HepG2 (cell line): Measurements from ENCODE around the gene RAB17. TPM values are rescaled to one million over a fixed set of nuclear protein-coding genes. Genes with fewer than 3 reads are reported as not detected.

Source experiments
- IRX3 ChIP-seq: sonication (generic); formaldehyde crosslinking; IDR thresholded peaks from 2 replicates; pipeline ENCODE4 v1.8.1; 2023; ENCODE audit warnings: mild to moderate bottlenecking, low read depth, missing genetic modification reagents, borderline replicate concordance
- MED1 ChIP-seq: sonication (generic); formaldehyde crosslinking; IDR thresholded peaks from 2 replicates; pipeline ENCODE4 v1.4.0; 2020; ENCODE audit warnings: missing genetic modification reagents
- NFYB ChIP-seq: sonication (generic); formaldehyde crosslinking; IDR thresholded peaks from 2 replicates; pipeline ENCODE4 v1.4.0; 2020; ENCODE audit warnings: missing genetic modification reagents
- NR1H2 ChIP-seq: sonication (generic); formaldehyde crosslinking; IDR thresholded peaks from 2 replicates; pipeline ENCODE4 v1.8.1; 2022; ENCODE audit warnings: low read depth, missing genetic modification reagents, borderline replicate concordance
- RBFOX2 ChIP-seq: fragments of 200-400 bp; formaldehyde crosslinking; IDR thresholded peaks from 2 replicates; pipeline ENCODE4 v1.6.1; 2017; ENCODE audit warnings: low read depth, mild to moderate bottlenecking, low read length
- SMAD3 ChIP-seq: sonication (generic); formaldehyde crosslinking; IDR thresholded peaks from 2 replicates; pipeline ENCODE4 v1.4.0; 2020; ENCODE audit warnings: missing genetic modification reagents
- TBL1XR1 ChIP-seq: fragments of 150-350 bp; IDR thresholded peaks from 2 replicates; pipeline ENCODE4 v1.6.1; 2014; ENCODE audit warnings: borderline replicate concordance, low read length; ENCODE audit not compliant: partially characterized antibody
- TEAD2 ChIP-seq: sonication (generic); formaldehyde crosslinking; IDR thresholded peaks from 2 replicates; pipeline ENCODE4 v1.9.0; 2021; ENCODE audit warnings: missing genetic modification reagents
- ZBTB3 ChIP-seq: sonication (generic); formaldehyde crosslinking; IDR thresholded peaks from 2 replicates; pipeline ENCODE4 v1.4.0; 2020; ENCODE audit warnings: low read depth, mild to moderate bottlenecking, moderate library complexity, missing genetic modification reagents, borderline replicate concordance
- ZFP41 ChIP-seq: sonication (generic); formaldehyde crosslinking; IDR thresholded peaks from 2 replicates; pipeline ENCODE4 v1.4.0; 2020; ENCODE audit warnings: mild to moderate bottlenecking, missing genetic modification reagents, borderline replicate concordance
- ZNF274 ChIP-seq: sonication (generic); formaldehyde crosslinking; IDR thresholded peaks from 2 replicates; pipeline ENCODE4 v1.5.1; 2020; ENCODE audit warnings: mild to moderate bottlenecking, missing genetic modification reagents
- ZNF567 ChIP-seq: sonication (generic); formaldehyde crosslinking; IDR thresholded peaks from 2 replicates; pipeline ENCODE4 v1.8.1; 2023; ENCODE audit warnings: mild to moderate bottlenecking, missing genetic modification reagents, borderline replicate concordance
- ZNF749 ChIP-seq: sonication (generic); formaldehyde crosslinking; IDR thresholded peaks from 2 replicates; pipeline ENCODE4 v1.8.0; 2022; ENCODE audit warnings: mild to moderate bottlenecking, missing genetic modification reagents, moderate library complexity, borderline replicate concordance
- ZNF768 ChIP-seq: sonication (generic); formaldehyde crosslinking; IDR thresholded peaks from 2 replicates; pipeline ENCODE4 v1.4.0; 2020; ENCODE audit warnings: missing genetic modification reagents
- ZSCAN9 ChIP-seq: IDR thresholded peaks from 2 replicates; pipeline ENCODE4 v1.6.1; 2016; ENCODE audit warnings: borderline replicate concordance
- polyA plus RNA-seq, 8 experiments: library from polyadenylated mRNA; depleted of rRNA in 3 of 8; stranded (reverse) in 7 of 8; unstranded in 1 of 8; fragments of >200 nt; fragmentation: Illumina TruSeq in 4 of 8; extraction: Trizol in 4 of 8; gene quantifications; 2 replicates each; pipeline versions ENCODE4 v1.2.1 to v1.2.3, GENCODE V29; 2011 to 2016; ENCODE audit warnings: low read depth in 4 of 8, missing spikeins in 1 of 8, mixed read lengths in 1 of 8; ENCODE audit not compliant: insufficient read depth in 1 of 8
- total RNA-seq, 5 experiments: library from RNA; depleted of rRNA; stranded (reverse); fragments of >200 nt; fragmentation: Illumina TruSeq; extraction: Trizol; gene quantifications; 2 replicates each; pipeline ENCODE4 v1.2.3, GENCODE V29; 2016; ENCODE audit warnings: low read depth in 1 of 5
- TF ChIP-seq, protein P1 (sequence below): sonication (generic); formaldehyde crosslinking; IDR thresholded peaks from 2 replicates; pipeline ENCODE4 v1.4.0; 2020; ENCODE audit warnings: missing genetic modification reagents
- TF ChIP-seq, protein P2 (sequence below): sonication (generic); formaldehyde crosslinking; IDR thresholded peaks from 2 replicates; pipeline ENCODE4 v1.8.0; 2022; ENCODE audit warnings: low read depth, missing genetic modification reagents
- TF ChIP-seq, protein P3 (sequence below): sonication (generic); formaldehyde crosslinking; IDR thresholded peaks from 2 replicates; pipeline ENCODE4 v1.4.0; 2020; ENCODE audit warnings: missing genetic modification reagents

RAB17 gene
- total and polyA plus RNA-seq, 2 of the 13 experiments (the other 11 are each of a cell fraction or from before 2014, with no cell fraction given): 68.0 to 124 TPM

DNA sequence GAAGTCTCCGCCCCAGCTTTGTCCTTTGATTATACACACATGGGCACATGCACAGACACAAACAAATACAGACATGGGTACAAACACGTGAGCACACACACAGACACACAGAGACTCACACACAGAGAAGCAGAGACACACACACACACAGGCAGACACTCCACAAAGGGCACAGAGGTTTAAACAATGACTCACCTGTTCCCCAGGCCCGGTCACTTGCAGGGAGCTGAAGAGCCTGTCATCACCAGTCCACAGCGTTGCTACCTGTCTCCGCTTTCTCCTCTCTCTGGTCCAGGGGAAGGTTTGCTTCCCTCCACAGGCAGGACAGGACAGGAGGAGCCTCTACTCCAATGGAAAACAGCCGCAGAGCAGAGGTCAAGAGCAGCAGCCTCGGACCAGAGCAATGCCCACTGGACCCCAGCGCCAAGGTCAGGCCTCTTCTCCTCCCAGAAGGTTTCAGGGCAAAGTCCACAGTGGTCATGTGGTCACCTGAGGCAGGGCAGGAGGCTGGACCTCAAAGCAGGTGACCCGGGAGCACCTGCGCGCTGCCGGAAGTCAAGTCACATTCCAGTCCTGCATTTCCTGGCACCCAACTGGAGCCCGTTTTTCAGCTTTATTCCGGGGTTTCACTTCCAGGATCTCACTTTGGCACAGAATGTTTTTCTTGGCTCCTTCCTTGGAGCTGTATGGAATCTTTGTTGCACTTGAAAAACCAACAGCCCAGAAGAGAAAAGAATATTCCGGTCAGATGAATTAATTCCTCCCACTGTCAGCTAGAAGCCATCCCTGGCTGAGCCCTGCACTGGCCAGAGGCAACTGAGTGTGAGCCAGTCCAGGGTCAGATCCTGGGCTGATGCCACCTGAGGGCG, at the start of gene RAB17 (continued):
- TF ChIP-seq, protein P1, sequence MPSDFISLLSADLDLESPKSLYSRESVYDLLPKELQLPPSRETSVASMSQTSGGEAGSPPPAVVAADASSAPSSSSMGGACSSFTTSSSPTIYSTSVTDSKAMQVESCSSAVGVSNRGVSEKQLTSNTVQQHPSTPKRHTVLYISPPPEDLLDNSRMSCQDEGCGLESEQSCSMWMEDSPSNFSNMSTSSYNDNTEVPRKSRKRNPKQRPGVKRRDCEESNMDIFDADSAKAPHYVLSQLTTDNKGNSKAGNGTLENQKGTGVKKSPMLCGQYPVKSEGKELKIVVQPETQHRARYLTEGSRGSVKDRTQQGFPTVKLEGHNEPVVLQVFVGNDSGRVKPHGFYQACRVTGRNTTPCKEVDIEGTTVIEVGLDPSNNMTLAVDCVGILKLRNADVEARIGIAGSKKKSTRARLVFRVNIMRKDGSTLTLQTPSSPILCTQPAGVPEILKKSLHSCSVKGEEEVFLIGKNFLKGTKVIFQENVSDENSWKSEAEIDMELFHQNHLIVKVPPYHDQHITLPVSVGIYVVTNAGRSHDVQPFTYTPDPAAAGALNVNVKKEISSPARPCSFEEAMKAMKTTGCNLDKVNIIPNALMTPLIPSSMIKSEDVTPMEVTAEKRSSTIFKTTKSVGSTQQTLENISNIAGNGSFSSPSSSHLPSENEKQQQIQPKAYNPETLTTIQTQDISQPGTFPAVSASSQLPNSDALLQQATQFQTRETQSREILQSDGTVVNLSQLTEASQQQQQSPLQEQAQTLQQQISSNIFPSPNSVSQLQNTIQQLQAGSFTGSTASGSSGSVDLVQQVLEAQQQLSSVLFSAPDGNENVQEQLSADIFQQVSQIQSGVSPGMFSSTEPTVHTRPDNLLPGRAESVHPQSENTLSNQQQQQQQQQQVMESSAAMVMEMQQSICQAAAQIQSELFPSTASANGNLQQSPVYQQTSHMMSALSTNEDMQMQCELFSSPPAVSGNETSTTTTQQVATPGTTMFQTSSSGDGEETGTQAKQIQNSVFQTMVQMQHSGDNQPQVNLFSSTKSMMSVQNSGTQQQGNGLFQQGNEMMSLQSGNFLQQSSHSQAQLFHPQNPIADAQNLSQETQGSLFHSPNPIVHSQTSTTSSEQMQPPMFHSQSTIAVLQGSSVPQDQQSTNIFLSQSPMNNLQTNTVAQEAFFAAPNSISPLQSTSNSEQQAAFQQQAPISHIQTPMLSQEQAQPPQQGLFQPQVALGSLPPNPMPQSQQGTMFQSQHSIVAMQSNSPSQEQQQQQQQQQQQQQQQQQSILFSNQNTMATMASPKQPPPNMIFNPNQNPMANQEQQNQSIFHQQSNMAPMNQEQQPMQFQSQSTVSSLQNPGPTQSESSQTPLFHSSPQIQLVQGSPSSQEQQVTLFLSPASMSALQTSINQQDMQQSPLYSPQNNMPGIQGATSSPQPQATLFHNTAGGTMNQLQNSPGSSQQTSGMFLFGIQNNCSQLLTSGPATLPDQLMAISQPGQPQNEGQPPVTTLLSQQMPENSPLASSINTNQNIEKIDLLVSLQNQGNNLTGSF (CRISPR knock-in tag): peak; percentile 33; the same call in 1 of the 2 replicates
- TF ChIP-seq ZNF768: peak; percentile 69
- peak; percentile 89 for TF ChIP-seq ZNF274 (CRISPR knock-in tag)
- TF ChIP-seq ZNF749 (CRISPR knock-in tag): 0 out of 2 replicates have a peak, but pooled peaks have one; percentile 57
- peak; percentile 98 for TF ChIP-seq MED1 (CRISPR knock-in tag)
- TF ChIP-seq IRX3 (CRISPR knock-in tag): 0 out of 2 replicates have a peak, but pooled peaks have one; percentile 65
- TF ChIP-seq NR1H2 (CRISPR knock-in tag): no peak
- TF ChIP-seq SMAD3 (CRISPR knock-in tag): peak; percentile 85
- TF ChIP-seq ZSCAN9 (CRISPR knock-in tag): peak; percentile 93; the same call in 1 of the 2 replicates
- TF ChIP-seq NFYB (CRISPR knock-in tag): no peak; the same call in 1 of the 2 replicates
- TF ChIP-seq, protein P2, sequence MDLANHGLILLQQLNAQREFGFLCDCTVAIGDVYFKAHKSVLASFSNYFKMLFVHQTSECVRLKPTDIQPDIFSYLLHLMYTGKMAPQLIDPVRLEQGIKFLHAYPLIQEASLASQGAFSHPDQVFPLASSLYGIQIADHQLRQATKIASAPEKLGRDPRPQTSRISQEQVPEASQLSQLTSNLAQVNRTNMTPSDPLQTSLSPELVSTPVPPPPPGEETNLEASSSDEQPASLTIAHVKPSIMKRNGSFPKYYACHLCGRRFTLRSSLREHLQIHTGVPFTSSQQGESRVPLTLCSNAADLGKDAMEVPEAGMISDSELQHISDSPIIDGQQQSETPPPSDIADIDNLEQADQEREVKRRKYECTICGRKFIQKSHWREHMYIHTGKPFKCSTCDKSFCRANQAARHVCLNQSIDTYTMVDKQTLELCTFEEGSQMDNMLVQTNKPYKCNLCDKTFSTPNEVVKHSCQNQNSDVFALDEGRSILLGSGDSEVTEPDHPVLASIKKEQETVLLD (CRISPR knock-in tag): peak; percentile 52; the same call in 1 of the 2 replicates
- TF ChIP-seq ZFP41 (CRISPR knock-in tag): no peak
- 0 out of 2 replicates have a peak, but pooled peaks have one; percentile 64 for TF ChIP-seq ZNF567 (CRISPR knock-in tag)
- TF ChIP-seq RBFOX2: peak; percentile 64
- no peak; the same call in 1 of the 2 replicates for TF ChIP-seq ZBTB3 (CRISPR knock-in tag)
- TF ChIP-seq, protein P3, sequence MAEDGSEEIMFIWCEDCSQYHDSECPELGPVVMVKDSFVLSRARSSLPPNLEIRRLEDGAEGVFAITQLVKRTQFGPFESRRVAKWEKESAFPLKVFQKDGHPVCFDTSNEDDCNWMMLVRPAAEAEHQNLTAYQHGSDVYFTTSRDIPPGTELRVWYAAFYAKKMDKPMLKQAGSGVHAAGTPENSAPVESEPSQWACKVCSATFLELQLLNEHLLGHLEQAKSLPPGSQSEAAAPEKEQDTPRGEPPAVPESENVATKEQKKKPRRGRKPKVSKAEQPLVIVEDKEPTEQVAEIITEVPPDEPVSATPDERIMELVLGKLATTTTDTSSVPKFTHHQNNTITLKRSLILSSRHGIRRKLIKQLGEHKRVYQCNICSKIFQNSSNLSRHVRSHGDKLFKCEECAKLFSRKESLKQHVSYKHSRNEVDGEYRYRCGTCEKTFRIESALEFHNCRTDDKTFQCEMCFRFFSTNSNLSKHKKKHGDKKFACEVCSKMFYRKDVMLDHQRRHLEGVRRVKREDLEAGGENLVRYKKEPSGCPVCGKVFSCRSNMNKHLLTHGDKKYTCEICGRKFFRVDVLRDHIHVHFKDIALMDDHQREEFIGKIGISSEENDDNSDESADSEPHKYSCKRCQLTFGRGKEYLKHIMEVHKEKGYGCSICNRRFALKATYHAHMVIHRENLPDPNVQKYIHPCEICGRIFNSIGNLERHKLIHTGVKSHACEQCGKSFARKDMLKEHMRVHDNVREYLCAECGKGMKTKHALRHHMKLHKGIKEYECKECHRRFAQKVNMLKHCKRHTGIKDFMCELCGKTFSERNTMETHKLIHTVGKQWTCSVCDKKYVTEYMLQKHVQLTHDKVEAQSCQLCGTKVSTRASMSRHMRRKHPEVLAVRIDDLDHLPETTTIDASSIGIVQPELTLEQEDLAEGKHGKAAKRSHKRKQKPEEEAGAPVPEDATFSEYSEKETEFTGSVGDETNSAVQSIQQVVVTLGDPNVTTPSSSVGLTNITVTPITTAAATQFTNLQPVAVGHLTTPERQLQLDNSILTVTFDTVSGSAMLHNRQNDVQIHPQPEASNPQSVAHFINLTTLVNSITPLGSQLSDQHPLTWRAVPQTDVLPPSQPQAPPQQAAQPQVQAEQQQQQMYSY (CRISPR knock-in tag): peak; percentile 97
- TF ChIP-seq TEAD2 (CRISPR knock-in tag): no peak
- TF ChIP-seq TBL1XR1: no peak
